Esophagus muscularis mucosa (tissue), 3 donors: ENCODE results near the gene SYNPO2.

ENCODE experiments used
- CTCF ChIP-seq, 3 experiments: fragments of 200-600 bp in 2 of 3; fragments of 450-650 bp in 1 of 3; sonication (generic) in 2 of 3; IDR thresholded peaks; one replicate each; pipeline ENCODE4 v1.5.1; 2017 to 2019; ENCODE audit warnings: antibody characterized with exemption in 3 of 3, mild to moderate bottlenecking in 2 of 3, moderate library complexity in 1 of 3
- POLR2A ChIP-seq: fragments of 450-650 bp; IDR thresholded peaks from one replicate; pipeline ENCODE4 v1.6.1; 2017; ENCODE audit warnings: antibody characterized with exemption, moderate library complexity, mild to moderate bottlenecking, low read depth

- no peak for TF ChIP-seq CTCF (IDR thresholded peaks at IDR 0.05)
- no peak for TF ChIP-seq POLR2A
Measured at GRCh38 chr4:118930255-118930654, 41.6 kb downstream of the SYNPO2 start.
